ENCODE results near the gene FUT8.

Gene FUT8

GRCh38 chr14:65774041-65774440, 361.5 kb downstream of the FUT8 start:
- DNase-seq (ENCODE audit: low read depth), result no peak

- DNase-seq (ENCODE audit: low read depth), result no peak
These were observed 363.8 kb downstream of the FUT8 start for GRCh38 chr14:65776193-65776852.

GRCh38 chr14:65780566-65780965, 368.0 kb downstream of the FUT8 start:
- no peak for DNase-seq (ENCODE audit: low read depth)

GRCh38 chr14:65783101-65783500, 370.6 kb downstream of the FUT8 start:
- DNase-seq (ENCODE audit: low read depth), result no peak

GRCh38 chr14:65783576-65783975, 371.0 kb downstream of the FUT8 start:
- DNase-seq (ENCODE audit: low read depth), result no peak

- no peak for DNase-seq (ENCODE audit: low read depth)
These were observed 372.0 kb downstream of the FUT8 start for GRCh38 chr14:65784574-65784973.

- no peak for DNase-seq (ENCODE audit: low read depth)
These were observed 374.9 kb downstream of the FUT8 start for GRCh38 chr14:65787461-65787860.

GRCh38 chr14:65788876-65789275, 376.3 kb downstream of the FUT8 start:
- DNase-seq (ENCODE audit: low read depth), result no peak

- DNase-seq (ENCODE audit: low read depth), result no peak
These were observed 376.8 kb downstream of the FUT8 start for GRCh38 chr14:65789363-65789762.

GRCh38 chr14:65790172-65790815, 377.8 kb downstream of the FUT8 start:
- no peak for DNase-seq (ENCODE audit: low read depth)

- peak; percentile 21 for DNase-seq (ENCODE audit: low read depth)
These were observed 378.9 kb downstream of the FUT8 start for GRCh38 chr14:65791191-65791981.

- DNase-seq (ENCODE audit: low read depth), result no peak
These were observed 379.8 kb downstream of the FUT8 start for GRCh38 chr14:65792208-65792905.
